Measurements from ENCODE around the gene KCNIP4. TPM values are rescaled to one million over a fixed set of nuclear protein-coding genes. Genes with fewer than 3 reads are reported as not detected.
A peak's percentile ranks its signal among the peaks of the same experiment; 100 is the strongest.

The KCNIP4 gene
- total and polyA plus RNA-seq, 12 donors: 0.15 TPM; not detected in 11

- intact Hi-C loops (cut with DNase I): no loop called here
- Histone ChIP-seq H3K27ac (no peak overlapping the region), H3K4me3 (no peak overlapping the region), H3K4me1 (no peaks in the 10 kb centered on the region), H3K27me3 (no peaks in the 10 kb centered on the region), H3K9me3 (no peaks in the 10 kb centered on the region), H3K36me3 (no peaks in the 10 kb centered on the region)
- ATAC-seq (no peak), DNase-seq (no peak)
- 56 to 59% methylated on average over 3 of the region's 3 CpGs for WGBS, 2 donors
- TF ChIP-seq, protein P1, sequence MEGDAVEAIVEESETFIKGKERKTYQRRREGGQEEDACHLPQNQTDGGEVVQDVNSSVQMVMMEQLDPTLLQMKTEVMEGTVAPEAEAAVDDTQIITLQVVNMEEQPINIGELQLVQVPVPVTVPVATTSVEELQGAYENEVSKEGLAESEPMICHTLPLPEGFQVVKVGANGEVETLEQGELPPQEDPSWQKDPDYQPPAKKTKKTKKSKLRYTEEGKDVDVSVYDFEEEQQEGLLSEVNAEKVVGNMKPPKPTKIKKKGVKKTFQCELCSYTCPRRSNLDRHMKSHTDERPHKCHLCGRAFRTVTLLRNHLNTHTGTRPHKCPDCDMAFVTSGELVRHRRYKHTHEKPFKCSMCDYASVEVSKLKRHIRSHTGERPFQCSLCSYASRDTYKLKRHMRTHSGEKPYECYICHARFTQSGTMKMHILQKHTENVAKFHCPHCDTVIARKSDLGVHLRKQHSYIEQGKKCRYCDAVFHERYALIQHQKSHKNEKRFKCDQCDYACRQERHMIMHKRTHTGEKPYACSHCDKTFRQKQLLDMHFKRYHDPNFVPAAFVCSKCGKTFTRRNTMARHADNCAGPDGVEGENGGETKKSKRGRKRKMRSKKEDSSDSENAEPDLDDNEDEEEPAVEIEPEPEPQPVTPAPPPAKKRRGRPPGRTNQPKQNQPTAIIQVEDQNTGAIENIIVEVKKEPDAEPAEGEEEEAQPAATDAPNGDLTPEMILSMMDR (IDR thresholded peaks at IDR 0.05): no peak
Observed at GRCh38 chr4:21678711-21679110, 269.9 kb downstream of the KCNIP4 start.

DNA sequence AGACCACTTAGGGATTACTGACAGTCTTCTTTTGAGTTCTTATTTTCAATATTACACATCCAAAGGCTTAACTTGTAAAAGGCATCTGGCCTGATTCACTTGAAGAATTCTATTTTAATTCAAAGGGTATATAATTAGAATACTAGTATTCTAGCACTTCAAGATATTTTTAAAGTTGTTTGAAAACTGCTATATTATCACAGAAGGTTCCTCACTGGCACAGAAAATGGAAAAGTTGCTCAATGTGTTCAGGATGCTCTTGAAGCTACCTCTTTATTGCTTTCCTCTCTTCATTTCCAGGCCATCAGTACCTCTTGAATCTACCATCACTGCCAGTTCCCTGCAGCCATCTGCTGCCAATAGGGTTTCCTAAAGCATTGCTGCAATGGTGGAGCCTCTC, 271.4 kb downstream of the KCNIP4 start:
- no peak overlapping the region for H3K4me3 ChIP-seq
- TF ChIP-seq, protein P1 (IDR thresholded peaks at IDR 0.05): no peak
- intact Hi-C loops (cut with DNase I): no loop called here

GRCh38 chr4:21664355-21664754, 284.2 kb downstream of the KCNIP4 start:
- Histone ChIP-seq H3K36me3 (no peaks in the 10 kb centered on the region), H3K4me1 (no peaks in the 10 kb centered on the region), H3K9me3 (peaks cover 0 to 11% (median 0%) of the 10 kb centered on the region in 11 donors), H3K27me3 (no peaks in the 10 kb centered on the region), H3K4me3 (no peak overlapping the region), H3K27ac (no peak overlapping the region)
- 17 to 27% methylated on average over 2 of the region's 2 CpGs for WGBS, 2 donors
- DNase-seq (no peak), ATAC-seq (no peak)
- intact Hi-C loops (cut with DNase I): no loop called here
- TF ChIP-seq, protein P1 (IDR thresholded peaks at IDR 0.05): no peak

More for the DNA sequence above, 271.4 kb downstream of the KCNIP4 start:
- H3K4me1 ChIP-seq: no peaks in the 10 kb centered on the region
- no peak overlapping the region for H3K27ac ChIP-seq
- no peak for DNase-seq
- H3K36me3 ChIP-seq: no peaks in the 10 kb centered on the region
- H3K9me3 ChIP-seq: no peaks in the 10 kb centered on the region
- no peak for ATAC-seq
- H3K27me3 ChIP-seq: no peaks in the 10 kb centered on the region

DNA sequence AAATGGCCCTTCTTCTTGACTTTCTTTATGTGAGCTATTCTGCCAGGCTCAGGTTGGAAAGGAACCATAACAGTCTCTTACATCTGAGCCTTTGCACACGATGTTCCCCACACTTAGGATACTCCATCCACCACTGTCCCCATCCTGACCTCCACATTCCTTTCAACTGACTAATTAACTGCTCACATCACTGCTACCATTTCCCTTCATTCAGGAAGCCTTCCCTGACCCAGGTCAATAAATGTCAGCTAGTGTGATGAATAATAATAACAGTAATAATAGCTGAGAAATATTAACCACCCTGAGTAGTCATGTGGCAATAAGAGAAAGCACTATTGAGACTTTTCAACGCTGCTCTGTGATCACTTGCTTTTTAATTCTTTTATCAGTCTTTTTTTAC, 291.7 kb downstream of the KCNIP4 start:
- peak in 6 of 8 donors; percentile 46 to 91 (median 80) for ATAC-seq
- Histone ChIP-seq H3K4me3 (no peak overlapping the region), H3K36me3 (no peaks in the 10 kb centered on the region), H3K27ac (peak overlapping the region in 2 of 10 donors; percentile 15 to 34), H3K9me3 (peaks cover 0 to 4% (median 0%) of the 10 kb centered on the region in 11 donors), H3K27me3 (no peaks in the 10 kb centered on the region), H3K4me1 (peaks cover 0 to 8% (median 0%) of the 10 kb centered on the region in 9 donors)
- DNase-seq: no peak
- WGBS, 2 donors: 42 to 47% methylated on average over 2 of the region's 2 CpGs
- intact Hi-C loops (cut with DNase I): no loop called here
- TF ChIP-seq, protein P1 (IDR thresholded peaks at IDR 0.05): no peak

Data from heart right ventricle (tissue), 16 donors.